ENCODE results near the gene ELFN1.

GRCh38 chr7:1736830-1737229 is 66.8 kb downstream of the ELFN1 start:
- TF ChIP-seq, protein P1, sequence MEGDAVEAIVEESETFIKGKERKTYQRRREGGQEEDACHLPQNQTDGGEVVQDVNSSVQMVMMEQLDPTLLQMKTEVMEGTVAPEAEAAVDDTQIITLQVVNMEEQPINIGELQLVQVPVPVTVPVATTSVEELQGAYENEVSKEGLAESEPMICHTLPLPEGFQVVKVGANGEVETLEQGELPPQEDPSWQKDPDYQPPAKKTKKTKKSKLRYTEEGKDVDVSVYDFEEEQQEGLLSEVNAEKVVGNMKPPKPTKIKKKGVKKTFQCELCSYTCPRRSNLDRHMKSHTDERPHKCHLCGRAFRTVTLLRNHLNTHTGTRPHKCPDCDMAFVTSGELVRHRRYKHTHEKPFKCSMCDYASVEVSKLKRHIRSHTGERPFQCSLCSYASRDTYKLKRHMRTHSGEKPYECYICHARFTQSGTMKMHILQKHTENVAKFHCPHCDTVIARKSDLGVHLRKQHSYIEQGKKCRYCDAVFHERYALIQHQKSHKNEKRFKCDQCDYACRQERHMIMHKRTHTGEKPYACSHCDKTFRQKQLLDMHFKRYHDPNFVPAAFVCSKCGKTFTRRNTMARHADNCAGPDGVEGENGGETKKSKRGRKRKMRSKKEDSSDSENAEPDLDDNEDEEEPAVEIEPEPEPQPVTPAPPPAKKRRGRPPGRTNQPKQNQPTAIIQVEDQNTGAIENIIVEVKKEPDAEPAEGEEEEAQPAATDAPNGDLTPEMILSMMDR (IDR thresholded peaks at IDR 0.05 in 2 of 3, conservative IDR thresholded peaks at IDR 0.05 in 1 of 3; ENCODE audit: control insufficient read depth in 2 of 3, extremely low read depth in 1 of 3, insufficient read depth in 1 of 3, low read depth in 3 of 3, low read length in 3 of 3), result no peak
- TF ChIP-seq CREM (IDR thresholded peaks at IDR 0.05; ENCODE audit: low read depth) (no peak), MXI1 (IDR thresholded peaks at IDR 0.05; ENCODE audit: low read depth, low read length) (no peak), SMAD5 (IDR thresholded peaks at IDR 0.05; ENCODE audit: low read depth) (no peak), POLR2A (IDR thresholded peaks at IDR 0.05; ENCODE audit: low read depth, low read length) (no peak), TARDBP (IDR thresholded peaks at IDR 0.05; ENCODE audit: borderline replicate concordance) (no peak), MAX (IDR thresholded peaks at IDR 0.05; ENCODE audit: low read depth, low read length) (no peak), IKZF1 (conservative IDR thresholded peaks at IDR 0.05) (no peak), YY1 (IDR thresholded peaks at IDR 0.05; ENCODE audit: low read depth, low read length) (no peak), KDM1A (IDR thresholded peaks at IDR 0.05; ENCODE audit: borderline replicate concordance) (no peak), ATF7 (IDR thresholded peaks at IDR 0.05; ENCODE audit: low read depth) (no peak)

Data from GM12878 (cell line).